GM19395 (cell line): ENCODE results near the gene NEMP2.
A peak's percentile ranks its signal among the peaks of the same experiment; 100 is the strongest.
"Not testable (repeated sequence)": the region's sequence is repeated elsewhere in the genome, so short reads cannot be mapped to it uniquely, and the experiment has no call there.

ENCODE experiments used
- ATAC-seq: cut with Tn5 transposase; IDR thresholded peaks from one replicate; pipeline ENCODE4 v1.9.1; 2021; ENCODE audit warnings: mild to moderate bottlenecking, moderate library complexity; ENCODE audit not compliant: unreplicated experiment

The NEMP2 gene

DNA sequence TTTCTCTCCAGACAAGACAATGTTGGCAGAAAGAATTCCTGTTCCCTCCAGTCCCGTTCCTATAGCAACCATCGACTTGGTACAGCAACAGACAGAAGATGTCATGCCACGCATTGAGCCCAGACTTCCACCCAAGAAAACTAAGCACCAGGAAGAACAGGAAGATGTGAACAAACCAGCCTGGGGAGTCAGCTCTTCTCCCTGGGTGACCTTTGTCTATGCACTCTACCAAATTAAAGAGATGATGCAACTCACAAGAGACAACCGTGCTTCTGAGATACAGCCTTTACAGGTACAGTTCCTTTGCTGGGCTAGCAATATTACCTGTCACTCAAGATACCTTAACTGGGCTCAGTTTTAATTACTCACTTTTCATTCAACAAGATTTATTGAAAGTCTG, 37.1 kb downstream of the NEMP2 start:
- no peak for ATAC-seq

DNA sequence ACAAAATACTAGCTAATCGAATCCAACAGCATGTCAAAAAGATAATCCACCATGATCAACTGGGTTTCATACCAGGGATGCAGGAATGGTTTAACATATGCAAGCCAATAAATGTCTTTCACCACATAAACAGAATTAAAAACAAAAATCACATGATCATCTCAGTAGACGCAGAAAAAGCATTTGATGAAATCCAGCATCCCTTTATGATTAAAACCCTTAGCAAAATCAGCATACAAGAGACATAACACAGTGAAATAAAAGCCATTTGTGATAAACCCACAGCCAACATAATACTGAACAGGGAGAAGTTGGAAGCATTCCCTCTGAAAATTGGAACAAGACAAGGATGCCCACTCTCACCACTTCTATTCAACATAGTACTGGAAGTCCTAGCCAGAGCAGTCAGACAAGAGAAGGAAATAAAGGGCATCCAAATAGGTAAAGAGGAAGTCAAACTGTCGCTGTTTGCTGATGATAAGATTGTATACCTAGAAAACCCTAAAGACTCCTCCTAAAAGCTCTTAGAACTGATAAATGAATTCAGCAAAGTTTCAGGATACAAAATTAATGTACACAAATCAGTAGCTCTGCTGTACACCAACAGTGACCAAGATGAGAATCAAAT, 39.8 kb downstream of the NEMP2 start:
- not testable (repeated sequence) for ATAC-seq

DNA sequence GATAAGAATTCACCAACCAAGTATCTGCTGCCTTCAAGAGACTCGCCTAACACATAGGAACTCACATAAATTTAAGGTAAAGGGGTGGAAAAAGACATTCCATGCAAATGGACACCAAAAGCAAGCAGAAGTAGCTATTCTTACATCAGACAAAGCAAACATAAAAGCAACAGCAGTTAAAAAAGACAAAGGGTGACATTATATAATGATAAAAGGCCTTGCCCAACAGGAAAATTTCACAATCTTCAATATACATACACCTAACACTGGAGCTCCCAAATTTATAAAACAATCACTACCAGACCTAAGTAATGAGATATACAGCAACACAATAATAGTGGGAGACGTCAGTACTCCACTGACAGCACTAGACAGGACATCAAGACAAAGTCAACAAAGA, 41.4 kb downstream of the NEMP2 start:
- no peak for ATAC-seq

DNA sequence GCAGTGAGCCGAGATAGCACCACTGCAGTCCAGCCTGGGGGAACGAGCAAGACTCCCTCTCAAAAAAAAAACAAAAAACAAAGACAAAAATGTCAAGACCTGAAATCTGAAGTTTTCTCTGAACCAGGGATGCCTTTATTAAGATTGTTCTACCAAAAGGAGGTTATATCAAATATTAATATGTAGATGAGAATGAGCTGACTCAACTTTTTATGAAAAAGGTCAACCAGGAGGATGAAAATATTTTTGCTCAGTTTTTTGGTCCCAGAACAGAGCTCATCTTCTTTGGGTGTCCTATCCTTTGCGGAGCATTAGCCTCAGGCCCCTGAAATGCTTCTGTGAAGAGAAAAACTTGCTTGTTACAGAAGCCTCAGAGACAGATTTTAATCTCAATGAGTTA, 44.0 kb downstream of the NEMP2 start:
- no peak for ATAC-seq

DNA sequence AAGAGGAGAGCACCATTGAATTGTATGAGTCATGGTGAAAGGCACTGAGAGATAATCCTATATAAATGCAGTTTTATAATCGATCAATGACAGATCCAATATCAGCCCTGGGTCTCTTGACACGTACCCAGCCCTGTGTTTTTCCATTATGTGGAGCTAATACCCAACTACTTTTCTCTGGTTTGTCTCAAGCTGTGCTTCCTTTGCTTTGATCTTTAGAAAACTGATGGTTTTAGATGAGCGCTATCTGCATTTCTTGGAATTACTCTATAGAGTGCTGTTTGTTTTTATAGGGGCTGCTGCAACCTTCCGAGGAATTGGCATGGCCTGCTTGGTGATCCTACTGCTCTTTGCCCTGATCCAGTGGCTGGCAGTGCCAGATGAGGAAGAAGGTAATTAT, 45.0 kb downstream of the NEMP2 start:
- no peak for ATAC-seq

DNA sequence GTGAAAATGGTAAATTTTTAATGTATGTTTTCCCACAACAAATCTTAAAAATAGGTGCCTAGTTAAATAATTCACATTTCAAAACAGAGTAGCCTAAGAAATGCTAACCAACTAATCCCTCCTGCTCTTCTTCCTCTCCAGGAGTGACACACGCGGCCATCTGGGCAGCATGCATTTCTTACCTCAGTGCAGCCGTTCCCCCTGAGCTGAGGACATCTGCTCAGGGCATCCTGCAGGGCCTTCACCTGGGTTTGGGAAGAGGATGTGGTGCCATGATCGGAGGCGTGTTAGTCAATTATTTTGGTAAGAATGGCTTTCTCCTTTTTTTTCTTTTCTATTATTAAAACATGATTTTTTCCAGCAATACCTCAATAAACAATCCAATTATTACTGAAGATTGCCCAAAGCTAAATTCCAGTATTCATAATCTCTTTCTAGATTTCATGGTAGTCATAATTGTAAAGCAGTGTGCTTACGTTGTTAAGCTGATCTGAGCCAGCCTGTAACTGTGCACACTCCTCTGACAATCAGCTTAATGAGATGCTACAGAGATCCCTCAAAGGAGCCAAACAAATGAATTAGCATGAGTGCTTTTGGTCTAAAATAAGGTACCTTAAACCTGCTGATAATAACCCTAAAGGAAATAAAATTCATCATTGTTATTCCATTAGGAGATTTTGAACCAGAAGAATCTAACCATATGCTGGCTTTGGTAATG, 45.8 kb downstream of the NEMP2 start:
- ATAC-seq, result no peak

DNA sequence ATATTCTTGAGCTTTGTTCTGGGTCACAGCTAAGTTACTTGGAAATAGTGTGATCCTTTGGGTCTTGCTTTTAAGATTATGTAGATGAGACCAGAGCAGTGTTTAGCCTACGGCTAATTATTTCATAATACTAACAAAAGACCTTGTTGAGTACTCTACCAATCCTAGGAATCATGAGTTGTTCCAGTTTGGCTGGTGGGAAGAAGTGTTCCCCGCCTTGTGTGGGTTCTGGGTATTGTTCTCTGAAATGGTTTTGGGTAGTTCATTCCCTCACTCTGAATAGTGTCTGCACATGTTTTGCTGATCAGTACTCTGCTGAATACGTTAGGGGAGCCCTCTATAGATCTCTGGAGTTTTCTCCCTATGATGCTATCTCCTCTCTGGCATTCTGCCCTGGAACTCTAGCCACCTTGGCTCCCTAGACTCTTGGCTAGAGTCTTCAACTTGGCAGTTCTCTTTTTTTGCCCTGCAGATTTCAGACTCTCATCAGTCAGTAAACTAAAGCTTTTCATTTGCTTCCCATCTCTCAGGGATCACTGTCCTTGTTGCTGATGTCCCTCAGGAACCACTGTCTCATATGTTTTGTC, 48.4 kb downstream of the NEMP2 start:
- ATAC-seq, result no peak

DNA sequence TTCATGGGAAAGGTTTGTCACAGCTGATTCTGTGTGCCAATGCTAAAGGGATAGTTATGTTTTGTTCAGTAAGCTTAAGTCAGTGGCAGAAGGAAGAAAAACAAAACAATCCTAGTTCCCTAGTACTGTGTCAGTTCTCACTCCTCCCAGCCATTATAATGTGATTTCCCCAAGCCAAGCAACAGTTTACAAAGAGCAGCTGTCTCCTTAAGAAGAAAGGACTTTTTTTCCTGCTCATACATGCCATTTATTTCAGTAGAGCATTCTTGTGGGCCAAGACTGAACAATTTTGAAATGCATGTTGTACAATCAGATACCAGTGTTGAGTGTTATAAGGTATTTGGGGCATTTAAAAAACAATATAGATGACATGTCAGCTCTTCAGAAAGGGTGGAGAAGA, 52.1 kb downstream of the NEMP2 start:
- ATAC-seq, result no peak

DNA sequence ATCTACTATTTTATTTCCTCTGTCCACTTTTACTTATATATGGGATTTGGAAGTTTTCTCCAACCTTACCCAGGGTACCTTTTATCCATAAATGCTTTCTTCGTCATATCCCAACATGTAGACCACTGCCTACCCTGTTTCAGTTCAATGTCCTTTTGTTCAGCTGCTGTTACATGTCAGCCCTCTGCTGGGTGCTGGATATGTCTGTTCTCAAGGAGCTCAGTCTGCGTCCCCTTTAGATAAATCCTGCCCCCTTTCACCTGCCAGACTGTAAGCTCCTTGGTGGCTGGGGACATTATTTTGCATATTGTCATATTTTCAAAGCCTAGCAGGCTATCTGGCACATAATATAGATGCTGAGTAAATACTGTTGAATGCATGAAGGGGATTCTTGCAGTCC, 53.2 kb downstream of the NEMP2 start:
- ATAC-seq, result no peak

DNA sequence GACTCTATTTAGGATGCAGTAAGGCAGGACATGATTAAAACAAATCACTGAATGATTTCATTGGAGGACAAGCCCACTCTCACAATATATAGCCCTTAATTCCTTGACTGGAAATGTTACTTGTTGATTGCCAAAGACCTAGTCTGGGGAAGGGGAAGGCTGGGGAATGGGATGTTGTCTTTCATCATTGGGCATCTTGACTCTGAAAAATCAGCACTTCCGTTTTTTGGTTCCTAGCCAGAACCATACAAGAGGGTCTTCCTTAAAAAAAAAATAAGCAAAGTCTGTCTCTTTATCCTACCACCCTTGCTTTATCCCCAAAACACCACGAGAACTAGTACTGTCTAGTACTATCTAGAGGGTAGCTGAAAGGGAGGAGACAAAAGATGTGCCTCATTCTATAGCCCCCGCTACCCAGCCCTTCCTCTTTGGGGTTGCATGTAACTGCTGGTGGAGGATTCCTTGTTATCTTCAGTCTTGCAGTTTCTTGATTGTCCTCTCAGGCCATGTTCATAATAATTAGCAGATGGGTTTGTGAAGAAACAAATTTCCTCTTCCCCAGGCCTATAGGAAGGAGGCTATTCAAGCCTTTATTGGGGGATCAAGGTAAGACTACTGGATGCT, 55.8 kb downstream of the NEMP2 start:
- ATAC-seq, result no peak

DNA sequence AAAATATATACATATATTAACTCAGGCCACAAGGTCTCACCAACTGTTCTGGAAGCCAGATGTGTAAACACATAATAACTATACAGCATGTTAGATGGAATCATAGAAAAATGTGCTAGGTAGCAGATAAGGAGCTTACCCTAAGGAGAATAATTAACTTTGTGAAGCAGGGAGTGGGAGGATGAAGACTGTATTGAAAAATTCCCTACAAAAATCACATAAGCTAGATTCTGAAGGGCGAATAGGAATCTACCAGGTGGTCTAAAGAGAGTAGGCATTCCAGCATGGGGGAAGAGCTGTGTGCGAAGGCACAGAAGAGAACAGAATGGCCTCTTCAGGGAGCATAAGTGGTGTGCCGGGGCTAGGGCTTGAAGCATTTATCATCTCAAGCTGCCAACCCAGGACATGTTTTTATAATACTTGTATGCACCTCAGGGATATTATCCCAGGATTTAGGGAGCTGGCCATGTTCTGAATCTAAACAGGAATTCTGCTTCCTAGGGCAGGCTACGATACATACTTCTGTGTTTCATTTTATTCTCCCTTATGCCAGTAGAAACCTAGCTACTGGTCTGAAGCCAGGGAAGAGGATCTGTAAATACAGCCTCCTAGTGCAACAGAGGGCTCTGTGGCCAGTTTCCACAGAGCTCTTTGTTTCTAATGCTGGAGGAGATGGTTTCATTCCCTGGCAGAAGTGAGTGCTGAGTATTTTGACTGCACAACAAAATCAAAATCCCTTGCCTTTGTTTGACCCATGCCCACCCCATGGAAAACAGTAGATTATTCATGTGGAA, 56.7 kb downstream of the NEMP2 start:
- no peak for ATAC-seq

DNA sequence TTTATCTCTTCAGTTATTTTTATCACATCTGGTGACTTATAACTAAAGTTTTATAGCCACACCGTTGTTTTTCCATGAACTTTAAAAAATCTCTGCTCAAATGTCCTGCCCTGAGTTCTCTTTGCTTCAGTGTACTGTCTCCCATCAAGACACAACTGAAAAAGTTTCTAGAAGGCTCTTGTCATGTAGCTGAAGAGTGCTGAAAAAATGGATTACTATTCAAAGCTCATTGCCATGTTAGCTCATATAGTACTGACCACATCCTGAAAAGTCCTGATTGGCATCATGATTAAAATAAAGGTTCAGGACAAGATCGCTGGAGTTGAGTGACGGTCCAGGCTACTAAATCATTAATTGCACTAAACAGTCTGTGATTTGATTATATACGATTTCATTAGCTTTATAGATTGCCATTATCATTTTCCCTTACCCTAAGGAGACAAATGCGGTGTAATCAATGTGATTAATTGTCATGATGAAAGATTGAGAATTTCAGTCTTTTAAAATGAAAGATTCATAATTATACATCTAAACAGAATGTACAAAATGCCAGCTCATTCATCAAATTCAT, 64.2 kb downstream of the NEMP2 start:
- ATAC-seq, result no peak

DNA sequence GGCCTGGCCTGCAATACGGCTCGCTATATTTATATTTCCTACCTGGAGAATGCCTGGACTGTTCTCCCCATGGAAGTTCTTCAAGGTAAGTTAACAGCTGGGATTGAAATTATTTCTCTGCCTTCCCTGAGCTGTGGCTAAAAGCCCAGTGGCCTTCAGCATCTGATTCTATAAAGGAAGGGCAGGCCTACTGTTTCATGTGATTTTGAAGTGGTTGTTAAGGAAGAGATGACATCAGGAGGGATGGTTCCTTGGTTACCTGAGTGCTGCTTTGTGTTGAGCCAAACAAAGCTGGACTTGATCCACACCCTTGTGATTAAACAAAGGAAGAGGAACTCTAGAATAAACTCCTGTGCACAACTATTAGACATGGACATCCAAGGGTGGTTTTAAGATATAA, 64.8 kb downstream of the NEMP2 start:
- ATAC-seq, result no peak

DNA sequence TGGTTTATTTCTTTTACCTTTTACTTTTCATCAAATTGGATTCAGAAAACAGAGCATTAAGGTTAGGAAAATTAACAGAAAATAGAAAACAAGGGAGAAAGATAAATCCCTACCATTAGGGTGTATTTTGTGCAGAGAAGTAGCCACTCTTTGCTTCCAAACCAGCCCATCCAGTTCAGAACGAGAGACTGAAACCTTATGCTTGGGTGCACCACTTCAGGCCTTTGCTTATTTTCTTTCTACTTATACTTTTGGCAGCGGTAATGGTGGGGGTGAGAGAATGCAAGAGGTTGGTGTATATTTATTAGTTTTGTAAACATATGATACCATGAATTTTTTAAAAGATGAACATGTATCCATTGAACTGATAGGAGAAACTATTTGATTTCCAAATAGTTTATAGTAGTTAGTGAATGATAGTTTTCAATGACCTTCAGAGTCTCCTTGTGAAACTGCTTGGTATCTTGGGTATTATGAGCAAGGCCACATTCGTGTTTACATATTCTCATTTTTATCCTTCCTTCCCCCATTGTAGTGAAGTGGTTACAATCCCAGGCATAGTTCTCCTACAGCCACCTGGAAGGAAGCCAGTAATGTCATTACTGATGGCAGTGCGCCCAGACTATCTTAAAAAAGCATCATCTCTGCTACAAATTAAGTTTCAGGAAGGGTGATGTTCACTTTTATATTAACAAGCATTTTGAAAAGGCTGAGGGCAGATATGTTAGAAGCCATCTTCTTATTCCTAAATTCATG, 65.5 kb downstream of the NEMP2 start:
- peak; percentile 74 for ATAC-seq

DNA sequence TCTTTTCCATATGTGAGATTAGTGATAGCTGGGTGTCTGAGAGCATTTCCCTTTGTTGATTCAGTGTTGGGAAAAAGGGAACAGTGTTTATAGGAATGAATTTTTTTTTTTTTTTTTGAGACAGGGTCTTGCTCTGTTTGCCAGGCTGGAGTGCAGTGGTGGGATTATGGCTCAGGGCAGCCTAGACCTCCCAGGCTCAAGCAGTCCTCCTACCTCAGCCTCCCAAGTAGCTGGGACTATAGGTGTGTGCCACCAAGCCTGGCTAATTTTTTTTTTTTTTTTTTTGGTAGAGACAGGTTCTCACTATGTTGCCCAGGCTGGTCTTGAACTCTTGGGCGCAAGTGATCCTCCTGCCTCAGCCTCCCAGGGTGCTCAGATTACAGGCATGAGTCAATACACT, 66.2 kb downstream of the NEMP2 start:
- ATAC-seq, result not testable (repeated sequence)

DNA sequence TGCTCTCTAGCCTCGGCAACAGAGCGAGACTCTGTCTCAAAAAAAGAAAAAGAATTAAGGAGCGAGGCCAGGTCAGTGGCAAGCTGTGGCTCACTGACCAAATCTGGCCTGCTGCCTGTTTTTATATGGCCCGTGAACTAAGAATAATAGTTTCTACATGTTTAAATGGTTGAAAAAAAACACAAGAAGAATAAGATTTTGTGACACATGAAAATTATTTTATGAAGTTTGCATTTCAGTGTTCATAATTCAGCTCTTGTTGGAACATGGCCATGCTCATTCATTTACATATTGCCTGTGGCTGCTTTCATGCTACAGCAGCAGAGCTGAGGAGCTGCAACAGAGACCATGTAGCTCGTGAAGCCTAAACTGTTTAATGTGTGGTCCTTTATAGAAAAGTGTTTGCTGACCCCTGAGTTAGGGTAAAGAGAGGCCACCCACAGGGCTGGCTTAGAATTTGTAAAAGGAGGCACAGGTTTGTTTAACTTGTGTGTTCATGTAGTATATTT, 66.9 kb downstream of the NEMP2 start:
- ATAC-seq, result peak; percentile 43

DNA sequence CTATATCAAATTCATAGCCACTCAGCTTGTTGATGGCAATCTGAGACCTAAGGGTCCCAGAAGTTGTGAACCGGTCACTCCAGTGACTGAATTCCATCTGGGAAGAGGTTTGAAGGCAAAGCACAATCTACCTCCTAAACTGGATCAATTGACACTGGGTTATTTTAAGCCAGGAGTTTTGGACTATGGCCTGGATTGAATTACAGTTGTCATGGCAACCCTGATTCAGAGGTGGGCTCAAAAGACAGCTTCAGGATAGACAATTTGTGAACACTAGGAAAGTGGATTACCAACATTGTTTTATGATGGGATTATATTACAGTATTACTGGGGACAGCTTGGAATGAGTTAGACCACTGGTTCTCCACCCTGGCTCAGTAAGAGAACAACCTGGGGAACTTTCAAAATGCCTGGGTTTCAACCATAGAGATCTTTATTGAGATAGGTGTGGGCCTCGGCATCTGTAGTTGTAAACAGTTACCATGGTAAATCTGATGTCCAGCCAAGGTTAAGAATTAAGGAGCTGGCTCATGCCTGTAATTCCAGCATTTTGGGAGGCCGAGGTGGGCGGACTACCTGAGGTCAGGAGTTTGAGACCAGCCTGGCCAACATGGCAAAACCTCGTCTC, 67.6 kb downstream of the NEMP2 start:
- ATAC-seq, result no peak

DNA sequence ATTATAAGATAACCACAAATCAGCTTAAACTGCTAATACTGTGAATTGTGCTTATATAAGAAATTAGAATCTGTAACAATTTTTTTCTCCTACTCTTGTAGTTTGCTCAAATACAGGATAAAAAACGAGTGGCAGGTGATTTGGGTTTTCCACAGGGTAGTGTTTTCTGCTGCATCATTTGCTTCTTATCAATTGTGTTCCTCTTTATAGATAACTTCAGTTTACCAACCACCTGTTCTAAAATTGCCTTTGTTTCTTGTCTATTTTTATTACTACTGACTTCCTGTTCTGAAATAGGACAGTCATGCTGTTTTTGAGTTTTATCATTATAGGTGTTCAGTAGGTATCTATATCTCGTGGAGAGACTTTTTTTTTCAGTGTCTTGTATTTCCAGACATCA, 69.5 kb downstream of the NEMP2 start:
- ATAC-seq, result peak; percentile 57

DNA sequence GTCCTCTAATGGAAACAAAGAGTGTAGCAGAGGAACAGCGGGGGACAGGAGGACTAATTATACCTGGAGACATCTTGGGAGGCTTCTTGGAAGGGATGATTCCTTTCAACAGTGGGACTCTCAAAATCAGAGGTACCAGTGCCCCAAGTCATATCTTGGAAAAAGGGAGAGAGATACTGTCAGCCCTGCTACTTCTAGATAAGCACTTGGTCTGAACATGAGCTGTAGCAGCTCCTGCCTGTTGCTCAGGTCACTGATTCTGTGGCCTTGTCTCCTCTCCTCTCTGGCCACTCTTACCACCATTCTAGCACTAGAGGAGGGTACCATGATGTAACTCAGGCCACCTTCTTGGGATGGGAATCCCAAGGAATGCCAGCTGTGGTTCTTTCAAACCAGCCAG, 71.9 kb downstream of the NEMP2 start:
- ATAC-seq, result no peak

DNA sequence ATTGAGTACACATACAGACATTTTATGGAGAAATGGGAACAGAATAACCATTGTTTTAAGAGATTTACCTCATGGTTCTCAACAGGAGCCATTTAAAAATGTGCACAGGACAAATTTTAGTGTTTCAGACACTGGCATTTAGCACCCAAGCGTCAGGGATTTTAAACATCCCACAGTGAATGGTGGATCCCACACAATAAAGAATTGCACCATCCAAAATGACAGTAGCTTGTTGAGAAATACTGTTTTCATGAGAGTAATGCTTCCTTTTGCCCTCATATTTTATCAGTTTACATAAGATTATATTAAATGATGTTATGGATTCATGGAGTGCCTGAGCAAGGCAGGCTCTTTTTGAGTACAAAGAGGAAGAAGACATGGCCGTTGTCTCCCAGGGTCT, 72.3 kb downstream of the NEMP2 start:
- ATAC-seq, result no peak
